Measurements from ENCODE around the gene SCML1.

Gene SCML1, protein sequence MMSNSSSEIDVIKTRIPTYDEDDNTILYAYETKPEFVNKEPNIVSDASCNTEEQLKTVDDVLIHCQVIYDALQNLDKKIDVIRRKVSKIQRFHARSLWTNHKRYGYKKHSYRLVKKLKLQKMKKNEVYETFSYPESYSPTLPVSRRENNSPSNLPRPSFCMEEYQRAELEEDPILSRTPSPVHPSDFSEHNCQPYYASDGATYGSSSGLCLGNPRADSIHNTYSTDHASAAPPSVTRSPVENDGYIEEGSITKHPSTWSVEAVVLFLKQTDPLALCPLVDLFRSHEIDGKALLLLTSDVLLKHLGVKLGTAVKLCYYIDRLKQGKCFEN

DNA sequence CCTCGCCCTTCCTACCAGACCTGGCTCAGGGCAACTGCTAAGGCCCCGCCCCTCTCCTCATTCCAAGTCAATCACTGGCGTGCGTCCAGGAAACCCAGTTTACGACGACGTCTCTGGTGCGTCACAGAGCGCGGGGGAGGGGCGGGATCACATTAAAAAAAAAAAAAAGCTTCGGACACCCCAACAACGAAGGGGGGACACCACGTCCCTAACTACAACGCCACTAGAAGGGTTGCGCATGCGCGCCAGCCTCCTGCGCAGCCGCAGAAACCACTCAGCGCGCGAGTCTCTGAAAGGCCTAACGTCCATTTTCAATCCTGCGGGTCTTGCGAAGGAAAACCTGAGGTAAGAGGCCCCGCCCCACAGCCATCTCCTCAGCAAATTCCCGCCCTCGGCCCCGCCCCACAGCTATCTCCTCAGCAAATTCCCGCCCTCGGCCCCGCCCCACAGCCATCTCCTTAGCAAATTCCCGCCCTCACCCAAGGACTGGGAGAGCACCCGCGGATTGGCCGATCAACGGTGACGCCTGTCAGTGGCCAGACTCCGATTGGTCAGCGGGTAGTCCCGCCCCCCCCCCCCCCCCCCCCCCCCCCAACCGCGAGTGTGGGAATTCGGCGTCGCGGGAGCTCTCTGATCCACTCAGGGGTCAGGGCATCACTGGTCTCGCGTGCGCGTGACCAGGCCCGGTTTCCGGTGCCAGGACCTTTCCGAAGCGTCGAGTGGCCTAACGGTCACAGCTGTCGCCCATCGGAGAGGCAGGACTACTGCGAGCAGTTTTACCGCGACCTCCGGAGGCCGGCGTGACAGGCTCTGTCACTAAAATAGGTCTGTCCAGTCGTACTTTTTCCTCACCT, at the start of gene SCML1:
SCML1 (plus strand) TSS at position 638 of the 854 bp plus-strand sequence. CDS start 6,694 bp downstream, outside the sequence.
- DNase-seq = peak; percentile 98

DNA sequence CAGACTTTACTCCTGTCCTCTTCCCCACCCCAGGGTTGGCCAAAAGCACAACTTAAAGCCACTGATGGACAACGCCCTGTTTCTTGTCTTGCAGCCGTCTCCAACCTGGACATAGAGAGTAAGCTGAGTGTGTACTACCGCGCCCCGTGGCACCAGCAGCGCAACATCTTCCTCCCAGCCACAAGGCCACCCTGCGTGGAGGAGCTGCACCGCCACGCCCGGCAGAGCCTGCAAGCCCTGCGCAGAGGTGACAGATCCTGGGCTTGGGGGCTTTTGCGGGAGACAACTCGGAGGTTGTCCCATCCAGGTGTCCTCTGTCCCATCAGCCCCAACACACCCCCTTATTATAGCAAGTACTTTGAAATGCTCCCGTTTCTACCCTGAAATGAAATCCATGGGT, 49.6 kb upstream of the SCML1 start:
- DNase-seq = no peak

DNA sequence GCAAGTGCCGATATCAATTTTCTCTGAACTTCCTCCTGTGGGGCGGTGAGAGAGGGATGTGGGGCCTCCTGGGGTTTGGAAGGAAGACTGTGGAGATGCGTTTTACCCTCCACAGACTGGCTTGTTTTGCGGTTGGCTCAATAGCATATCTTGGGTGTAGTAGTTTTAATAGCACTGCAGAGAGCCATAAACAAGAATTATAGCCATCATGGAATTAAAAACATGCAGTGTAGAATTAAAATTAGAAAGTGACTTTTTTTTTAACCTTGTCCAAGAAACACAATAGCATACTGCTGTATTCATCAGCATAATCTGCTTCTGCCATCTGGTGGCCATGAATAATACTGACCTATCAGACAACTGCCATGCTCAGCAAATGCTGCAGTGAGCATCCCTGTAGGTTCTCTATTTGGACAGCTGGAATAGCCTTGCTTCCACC, 47.3 kb upstream of the SCML1 start:
- DNase-seq = peak; percentile 76

DNA sequence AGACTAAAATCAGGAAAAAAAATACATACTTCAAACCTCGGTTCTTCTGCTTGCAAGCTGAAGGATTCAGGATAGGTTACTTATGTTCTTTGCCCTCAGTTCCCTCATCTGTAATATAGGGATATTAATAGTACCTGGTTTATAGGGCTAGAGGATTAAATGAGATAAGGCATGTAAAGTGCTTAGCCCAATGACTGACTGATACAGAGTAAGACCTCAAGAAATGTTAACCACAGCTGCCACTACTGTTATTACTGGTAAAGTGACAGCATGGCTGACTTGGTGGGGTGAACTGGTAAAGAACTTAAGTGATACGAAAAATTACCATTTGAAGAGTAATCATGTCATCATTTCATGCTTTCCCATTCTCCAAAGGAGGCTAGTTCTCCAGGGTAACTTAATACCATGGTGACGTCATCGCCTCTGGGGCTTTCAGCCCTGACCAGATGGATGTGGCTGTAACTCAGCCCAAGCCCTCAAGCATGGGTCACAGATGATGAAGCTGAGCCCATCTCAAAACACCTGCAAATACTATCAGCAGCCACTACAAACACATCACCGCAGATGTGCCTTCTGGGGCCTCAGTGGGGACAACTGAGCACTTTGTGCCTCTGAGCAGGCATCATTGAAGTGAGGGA, 44.5 kb upstream of the SCML1 start:
- DNase-seq = no peak

DNA sequence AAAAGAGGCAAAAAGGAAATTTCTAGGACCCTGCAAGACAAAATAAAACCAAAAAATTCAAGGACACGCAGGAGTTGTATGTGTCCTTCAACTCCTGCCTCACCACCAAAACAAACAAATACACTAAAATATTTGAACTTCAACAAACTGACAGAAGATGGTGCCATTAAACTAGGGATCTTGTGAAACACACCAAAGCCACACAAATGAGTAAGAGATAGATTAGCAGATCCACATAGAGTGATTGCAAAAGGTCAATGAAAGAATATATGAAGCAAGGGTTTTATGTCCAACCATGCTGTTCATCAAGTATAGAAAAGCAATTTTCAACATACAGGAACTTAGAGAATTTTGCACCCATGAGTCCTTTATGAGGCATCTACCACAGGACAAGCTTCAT, 40.1 kb upstream of the SCML1 start:
- DNase-seq = no peak

DNA sequence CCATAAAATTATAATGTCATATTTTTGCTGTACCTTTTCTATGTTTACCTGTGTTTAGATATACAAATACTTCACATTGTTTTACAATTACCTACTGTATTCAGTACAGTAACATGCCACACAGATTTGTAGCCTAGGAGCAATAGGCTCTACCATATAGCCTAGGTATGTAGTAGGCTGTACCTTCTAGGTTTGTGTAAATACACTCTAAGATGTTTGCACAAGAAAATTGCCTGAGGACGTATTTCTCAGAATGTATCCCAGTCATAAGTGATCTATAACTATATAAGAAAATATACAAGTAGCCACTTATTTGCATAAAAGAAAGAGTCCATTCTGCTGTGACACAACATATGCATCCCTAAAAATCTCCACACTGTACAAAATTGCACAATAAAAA, 36.3 kb upstream of the SCML1 start:
- no peak for DNase-seq

DNA sequence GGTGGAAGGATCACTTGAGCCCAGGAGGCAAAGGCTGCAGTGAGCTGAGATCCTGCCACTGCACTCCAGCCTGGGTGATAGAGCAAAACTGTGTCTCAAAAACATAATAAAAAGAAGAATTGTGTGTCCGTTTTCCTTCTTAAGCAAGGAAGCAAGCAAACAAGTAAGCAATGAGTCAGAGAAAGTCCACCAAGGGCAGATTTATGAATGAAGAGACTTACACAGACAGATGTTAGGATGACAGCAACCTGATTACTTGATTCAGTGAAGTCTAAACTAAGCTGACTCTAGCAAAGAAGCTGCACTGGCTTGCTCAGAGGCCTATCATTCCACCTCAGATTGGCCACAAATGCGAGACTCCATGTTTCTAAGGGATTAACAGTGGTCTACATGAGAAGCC, 34.1 kb upstream of the SCML1 start:
- DNase-seq = no peak

DNA sequence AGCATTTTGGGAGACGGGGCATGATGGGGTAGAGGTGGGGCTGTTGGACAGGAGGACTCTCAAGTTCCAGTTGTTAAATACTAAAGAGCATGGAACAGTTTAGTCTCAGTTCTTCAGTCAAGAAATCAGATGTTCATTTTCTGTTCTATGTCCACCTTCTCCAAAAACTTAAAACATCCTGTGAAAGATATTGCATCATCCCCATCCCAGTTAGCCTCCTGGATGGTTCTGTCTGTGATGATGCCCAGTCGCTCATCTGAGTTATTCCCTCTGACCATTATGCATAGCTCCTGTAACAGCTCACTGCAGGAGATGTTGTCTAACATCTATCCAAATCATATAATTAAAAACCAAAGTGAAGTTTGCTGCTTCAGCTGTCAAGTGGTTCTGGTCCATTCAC, 32.1 kb upstream of the SCML1 start:
- DNase-seq = no peak

DNA sequence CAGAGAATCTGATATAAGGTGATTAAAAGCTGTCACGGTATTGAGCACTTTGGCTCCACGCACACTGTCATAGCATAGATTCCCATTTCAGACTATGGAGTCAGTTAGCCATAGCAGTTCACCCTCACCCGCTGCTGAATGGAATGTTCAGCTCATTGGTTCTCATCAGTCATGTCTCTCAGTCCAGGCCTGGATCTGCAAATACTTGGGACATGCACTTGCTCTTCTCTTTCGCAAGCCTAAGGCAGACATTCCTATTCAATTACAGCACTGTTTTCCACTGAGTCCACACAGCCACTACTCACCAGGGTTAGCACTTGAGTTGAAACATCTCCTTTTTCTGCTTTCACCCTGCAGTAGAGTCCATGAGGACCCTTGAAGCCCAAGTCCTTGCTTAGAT, 30.6 kb upstream of the SCML1 start:
- no peak for DNase-seq

DNA sequence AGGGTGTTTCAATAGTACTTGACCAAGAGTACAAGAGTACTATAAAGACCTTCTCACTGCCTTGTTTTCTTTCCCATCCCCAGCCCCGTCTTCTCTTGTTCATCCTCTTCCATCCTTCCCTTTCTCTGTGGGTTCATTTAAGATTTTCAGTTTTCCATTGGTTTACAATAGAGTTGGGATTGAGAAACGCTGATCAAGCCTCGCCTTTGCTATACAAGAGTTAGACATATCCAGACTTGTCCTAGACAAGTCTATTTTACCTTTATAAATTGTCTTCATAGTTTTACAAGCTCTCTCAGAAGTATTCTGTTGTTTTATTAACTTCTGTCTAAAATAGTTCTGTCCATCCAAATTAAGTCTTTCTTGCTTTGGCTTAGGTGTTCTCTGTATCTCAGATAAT, 29.6 kb upstream of the SCML1 start:
- no peak for DNase-seq

DNA sequence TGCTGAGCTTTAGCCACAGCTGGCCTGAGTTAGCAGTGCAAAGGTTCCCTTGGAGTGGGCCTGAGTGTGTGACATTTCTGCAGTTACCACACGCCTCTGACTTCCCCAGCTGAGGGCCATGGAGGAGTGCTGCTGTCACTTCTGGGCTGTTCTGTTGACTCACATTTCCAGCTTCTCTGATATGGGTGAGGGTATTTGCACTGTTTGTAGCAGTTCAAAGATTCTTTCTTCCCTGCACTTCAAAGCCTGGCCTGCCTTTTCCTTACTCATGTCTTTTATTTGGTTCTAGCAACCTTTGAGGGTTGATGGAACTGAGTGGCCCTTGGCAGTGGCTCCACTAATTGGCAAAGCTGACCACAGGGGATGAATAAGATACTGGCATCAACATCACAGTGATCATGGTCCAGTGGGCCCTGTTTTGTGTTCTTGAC, 26.4 kb upstream of the SCML1 start:
- DNase-seq = no peak

DNA sequence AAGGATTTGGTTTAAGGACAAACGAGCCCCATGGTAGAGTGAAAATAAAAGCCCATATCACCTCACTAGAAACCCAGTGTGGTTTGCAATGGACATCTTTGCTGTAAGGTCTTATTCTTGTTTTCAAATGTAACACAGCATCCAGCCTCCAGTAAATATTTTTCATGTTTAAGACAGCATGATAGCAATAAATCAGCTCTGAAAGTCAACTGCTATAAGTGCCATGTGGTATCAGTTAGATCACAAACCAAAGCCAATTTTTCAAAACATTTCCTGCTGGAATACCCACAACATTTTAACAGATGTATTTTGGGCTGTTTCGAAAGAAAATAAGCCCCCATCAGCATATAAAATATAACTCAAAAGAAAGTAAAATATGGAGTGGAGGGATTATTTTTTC, 24.0 kb upstream of the SCML1 start:
- no peak for DNase-seq

DNA sequence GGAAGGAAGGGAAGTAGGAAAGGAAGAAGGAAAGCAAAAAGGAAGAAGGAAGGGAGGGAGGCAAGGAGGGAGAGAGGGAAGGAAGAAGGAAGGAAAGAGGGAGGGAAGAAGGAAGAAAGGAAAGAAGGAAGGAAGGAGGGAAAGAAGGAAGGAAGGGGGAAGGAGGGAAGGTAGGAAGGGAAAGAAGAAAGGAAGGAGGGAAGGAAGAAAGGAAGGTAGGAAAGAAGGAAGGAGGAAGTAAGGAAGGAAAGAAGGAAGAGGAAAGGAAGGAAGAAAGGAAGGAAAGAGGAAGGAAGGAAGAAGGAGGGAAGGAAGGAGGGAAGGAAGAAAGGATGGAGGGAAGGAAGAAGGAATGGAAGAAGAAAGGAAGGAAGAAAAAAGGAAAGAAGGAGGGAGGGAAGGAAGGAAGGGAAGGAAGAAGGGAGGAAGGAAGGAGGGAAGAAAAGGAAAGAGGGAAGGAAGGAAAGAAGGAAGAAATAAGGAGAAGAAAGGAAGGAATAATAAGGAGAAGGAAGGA, 18.6 kb upstream of the SCML1 start:
- no peak for DNase-seq

DNA sequence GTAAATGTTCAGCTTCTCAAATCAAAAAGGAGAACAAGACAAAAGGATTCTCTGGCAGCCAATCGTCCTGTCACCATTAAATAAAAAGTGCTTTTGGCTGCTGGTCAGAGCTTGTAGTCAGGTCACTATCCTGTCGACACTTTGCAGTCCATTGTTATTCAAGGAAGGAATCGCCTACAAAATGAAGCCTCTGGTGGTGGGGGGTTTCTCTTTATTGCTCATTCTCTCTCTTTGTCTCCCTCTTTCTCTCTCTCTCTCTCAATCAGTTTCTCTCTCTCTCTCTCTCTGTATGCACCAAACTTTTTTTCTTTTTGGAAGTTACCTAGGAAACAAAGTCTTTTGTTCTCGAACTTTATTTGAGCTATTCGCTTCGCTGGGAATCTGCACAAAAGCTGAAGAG, 17.6 kb upstream of the SCML1 start:
- DNase-seq = no peak

DNA sequence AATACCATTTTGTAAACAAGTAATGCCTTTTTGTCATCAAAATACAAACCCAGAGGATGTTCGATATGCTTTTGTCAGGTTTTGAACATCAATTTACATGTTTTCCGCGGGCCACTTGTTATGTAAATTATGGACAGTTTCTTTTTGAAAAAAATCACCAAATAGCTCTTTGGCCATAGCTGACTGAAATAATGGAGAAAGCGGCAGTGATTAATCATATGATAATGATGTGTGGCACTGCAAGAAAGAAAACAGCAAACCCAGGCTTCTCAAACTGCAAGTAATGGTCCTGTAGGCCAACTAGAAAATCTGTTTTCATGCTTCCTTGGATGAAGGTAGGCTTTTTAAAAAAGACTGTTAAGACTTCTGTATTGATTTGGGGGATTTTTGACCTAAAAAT, 15.6 kb upstream of the SCML1 start:
- no peak for DNase-seq

DNA sequence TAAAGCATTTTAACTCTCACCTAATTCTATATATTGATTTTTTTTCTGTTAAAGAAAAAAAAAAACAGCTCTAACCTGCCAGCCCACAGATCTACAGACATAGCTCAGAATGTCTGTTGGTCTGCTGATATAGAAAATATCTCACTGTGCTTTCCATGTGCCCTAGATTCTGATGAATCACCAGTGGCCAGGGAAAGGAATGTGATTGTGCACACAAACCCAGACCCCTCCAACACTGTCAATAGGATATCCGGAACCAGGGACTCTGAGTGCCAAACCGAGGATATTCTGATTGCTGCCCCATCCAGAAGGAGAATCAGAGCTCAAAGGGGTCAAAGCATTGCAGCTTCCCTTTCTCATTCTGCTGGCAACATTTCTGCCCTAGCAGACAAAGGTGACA, 12.1 kb upstream of the SCML1 start:
- DNase-seq = no peak

DNA sequence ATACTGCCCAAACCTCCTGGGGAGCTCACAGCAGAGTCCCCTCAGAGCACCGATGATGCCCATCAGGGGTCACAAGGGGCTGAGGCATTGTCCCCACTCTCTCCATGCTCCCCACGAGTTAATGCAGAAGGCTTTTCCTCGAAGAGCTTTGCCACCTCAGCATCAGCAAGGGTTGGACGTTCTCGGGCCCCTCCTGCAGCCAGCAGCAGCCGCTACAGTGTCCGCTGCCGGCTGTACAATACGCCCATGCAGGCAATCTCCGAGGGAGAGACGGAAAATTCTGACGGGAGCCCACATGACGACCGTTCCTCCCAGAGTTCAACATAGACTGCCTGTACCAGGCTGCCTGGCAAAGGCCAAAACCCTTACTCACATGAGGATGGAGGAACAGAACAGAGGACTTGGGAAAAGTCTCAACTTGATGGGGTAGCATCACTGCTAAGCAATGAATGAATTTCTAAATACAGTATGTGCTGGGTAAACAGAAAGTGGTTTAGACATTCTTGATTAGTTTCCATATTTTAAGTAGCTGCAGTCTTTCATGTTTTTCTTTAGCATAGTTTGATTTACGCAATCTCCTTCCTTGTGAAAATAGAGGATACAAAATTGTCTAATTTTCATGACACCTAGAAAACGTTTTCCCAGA, 5.0 kb upstream of the SCML1 start:
- no peak for DNase-seq

DNA sequence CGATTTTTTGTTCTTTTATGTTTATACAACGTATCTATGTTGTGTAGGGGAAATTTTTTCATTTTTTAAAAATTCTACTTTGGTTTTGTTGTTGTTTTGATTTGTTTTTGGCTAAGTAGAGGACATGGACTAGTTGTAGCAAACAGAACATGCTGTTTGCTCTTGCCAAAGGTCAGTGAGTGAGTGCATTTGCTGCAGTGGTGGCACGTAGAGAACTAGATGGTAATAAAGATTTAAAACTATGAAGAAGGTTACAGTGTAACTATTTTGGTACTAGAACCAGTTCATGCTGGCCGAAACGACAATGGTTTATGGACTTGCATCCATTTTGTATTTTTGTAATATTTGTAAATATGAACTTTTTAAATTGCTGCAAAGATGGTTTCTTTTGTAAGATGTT, 1.9 kb upstream of the SCML1 start:
- no peak for DNase-seq

DNA sequence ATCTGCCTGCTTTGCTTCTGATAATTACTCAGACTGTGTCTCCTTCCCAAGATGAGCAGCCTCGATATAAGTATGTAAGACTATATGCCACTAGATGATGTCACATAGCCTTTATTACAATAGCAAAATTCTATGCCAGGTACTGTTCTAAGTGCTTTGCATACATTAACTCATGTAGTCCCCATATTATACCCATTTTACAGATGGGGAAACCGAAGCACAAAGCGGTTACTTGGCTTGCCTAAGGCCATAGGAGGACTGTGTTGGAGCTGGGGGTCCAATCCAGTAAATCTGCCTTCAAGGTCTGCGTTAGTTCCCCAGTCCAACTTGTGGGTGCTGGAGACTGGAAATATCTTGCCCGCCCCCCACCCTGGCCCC, 826 bp upstream of the SCML1 start:
- no peak for DNase-seq

DNA sequence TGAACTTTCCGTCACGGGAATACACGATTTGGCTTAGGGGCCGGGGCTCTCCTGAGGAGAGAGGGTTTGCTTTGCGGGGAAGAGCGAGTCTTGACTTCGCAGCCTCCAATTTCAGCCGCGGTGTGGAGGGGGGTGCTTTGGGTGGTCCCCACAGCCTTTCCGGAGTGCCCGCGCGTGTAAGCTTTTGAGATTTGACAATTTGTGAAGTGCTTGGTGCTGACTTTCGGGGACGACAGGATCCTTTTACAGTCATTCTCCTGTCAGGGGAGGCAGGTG, 355 bp downstream of the SCML1 start:
- no peak for DNase-seq

DNA sequence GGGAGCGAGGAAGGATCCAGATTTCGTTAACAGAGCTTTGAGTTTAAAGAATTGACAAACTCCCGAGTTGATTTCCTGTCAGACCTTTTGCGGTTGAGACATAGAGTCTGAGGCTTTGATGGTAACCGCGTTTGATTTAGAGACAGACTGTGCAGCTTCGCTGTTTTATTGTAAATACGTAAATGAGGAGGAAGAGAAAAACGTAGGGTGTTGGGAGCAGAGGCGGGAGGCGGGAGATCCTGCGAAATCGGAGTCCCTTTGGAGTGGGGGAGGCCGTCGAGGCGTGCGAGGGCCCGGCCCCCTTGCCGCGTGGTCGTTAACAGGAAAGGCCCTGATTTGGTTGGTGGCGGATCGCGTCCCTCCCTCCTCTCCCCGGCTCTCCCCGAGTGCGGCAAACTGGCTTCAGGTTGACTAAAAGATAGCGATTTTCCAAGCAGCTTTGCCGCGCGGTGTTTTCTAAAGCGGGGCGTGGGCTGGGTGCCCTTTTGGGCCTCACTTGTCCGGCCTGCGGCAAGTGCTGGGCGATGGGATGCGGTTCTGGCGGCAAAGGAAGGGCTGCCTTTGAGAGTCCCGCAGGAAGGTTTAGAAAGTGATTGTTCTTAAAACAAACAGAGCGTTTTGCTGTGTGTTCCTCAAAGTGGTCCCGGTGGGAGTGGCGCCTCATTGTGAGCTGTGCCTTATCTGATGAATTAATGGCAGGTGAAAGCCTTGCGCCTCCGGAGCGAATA, 857 bp downstream of the SCML1 start:
- peak; percentile 15 for DNase-seq

DNA sequence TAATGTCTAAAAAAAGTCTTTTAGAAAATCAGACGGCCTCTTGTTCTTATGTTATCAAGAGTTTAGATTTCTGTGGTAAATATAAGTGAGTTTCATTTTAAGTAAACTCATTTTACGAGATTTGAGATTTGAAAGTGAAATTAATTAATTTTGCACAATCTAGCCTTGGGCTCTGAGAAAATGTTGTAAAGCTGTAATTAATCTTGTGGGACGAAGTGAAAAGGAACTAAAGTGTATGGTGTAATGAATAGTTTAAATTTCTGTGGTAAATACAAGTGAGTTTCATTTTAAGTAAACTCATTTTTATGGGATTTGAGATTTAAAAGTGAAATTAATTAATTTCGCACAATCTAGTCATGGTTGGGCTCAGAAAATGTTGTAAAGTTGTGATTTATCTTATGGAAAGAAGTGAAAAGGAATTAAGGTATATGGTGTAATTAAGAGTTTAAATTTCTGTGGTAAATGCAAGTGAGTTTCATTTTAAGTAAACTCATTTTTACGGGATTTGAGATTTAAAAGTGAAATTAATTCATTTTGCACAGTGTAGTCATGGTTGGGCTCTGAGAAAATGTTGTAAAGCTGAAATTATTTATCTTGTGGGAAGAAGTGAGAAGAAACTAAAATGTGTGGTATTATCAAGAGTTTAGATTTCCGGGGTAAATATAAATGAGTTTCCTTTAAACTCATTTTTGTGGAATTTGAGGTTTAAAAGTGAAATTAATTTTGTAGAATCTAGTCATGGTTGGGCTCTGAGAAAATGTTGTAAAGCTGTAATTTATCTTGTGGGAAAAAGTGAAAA, 1.6 kb downstream of the SCML1 start:
- no peak for DNase-seq

Data from COR-L47 (cell line).